Transverse colon (tissue), 4 donors: ENCODE data around the gene AK2. TPM values are rescaled to one million over a fixed set of nuclear protein-coding genes. Genes with fewer than 3 reads are reported as not detected.

ENCODE experiments used
- DNase-seq: peaks from one replicate; pipeline ENCODE4 v3.0.0-alpha.2; 2019
- H3K27ac ChIP-seq, 4 donors: fragments of 200-600 bp; sonication (generic); 2 replicates each; pipeline ENCODE4 v1.5.1; 2016 to 2018; ENCODE audit warnings: inconsistent platforms in 4 of 4
- H3K27me3 ChIP-seq: fragments of 200-600 bp; sonication (generic); 2 replicates; pipeline ENCODE4 v1.5.1; 2017; ENCODE audit warnings: inconsistent platforms
- H3K36me3 ChIP-seq, 4 donors: fragments of 200-600 bp; sonication (generic); 2 replicates each; pipeline ENCODE4 v1.5.1; 2017 to 2019; ENCODE audit warnings: inconsistent platforms in 4 of 4
- H3K4me1 ChIP-seq, 4 donors: fragments of 200-600 bp; sonication (generic); 2 replicates each; pipeline ENCODE4 v1.5.1; 2017 to 2020; ENCODE audit warnings: inconsistent platforms in 4 of 4
- H3K4me3 ChIP-seq, 4 donors: fragments of 200-600 bp; sonication (generic); 1 replicate in 1 of 4; 2 replicates in 3 of 4; pipeline versions ENCODE4 v1.5.1 to v1.6.1; 2017 to 2019; ENCODE audit warnings: inconsistent platforms in 4 of 4
- H3K9me3 ChIP-seq, 2 donors: fragments of 200-600 bp; sonication (generic); 2 replicates each; pipeline ENCODE4 v1.5.1; 2017 to 2019; ENCODE audit warnings: inconsistent platforms in 2 of 2
- EP300 ChIP-seq: sonication (generic); formaldehyde crosslinking; IDR thresholded peaks from one replicate; pipeline ENCODE4 v1.6.1; 2017; ENCODE audit warnings: antibody characterized with exemption, low read depth
- POLR2A ChIP-seq: fragments of 450-650 bp; IDR thresholded peaks from one replicate; pipeline ENCODE4 v1.6.1; 2016; ENCODE audit warnings: antibody characterized with exemption, mild to moderate bottlenecking, moderate library complexity
- POLR2AphosphoS5 ChIP-seq, 3 donors: sonication (generic); formaldehyde crosslinking; IDR thresholded peaks; one replicate each; pipeline ENCODE4 v1.6.1; 2016; ENCODE audit warnings: antibody characterized with exemption in 3 of 3
- WGBS, 2 donors: methylation state at CpG; one replicate each; pipeline ENCODE4 v1.1.5; 2018; ENCODE audit warnings: low coverage in 1 of 2; 5-methylcytosine and 5-hydroxymethylcytosine counted together
- in situ Hi-C, 4 donors: fragments of 200-750 bp; cut with MboI; loops; one replicate each; pipeline versions ENCODE4 v1.15.0 to v1.15.1; 2017; ENCODE audit warnings: low sequenced_read_pairs in 3 of 4, low pct_ligation_motif_present in 1 of 4, low pct_unique_long_range_greater_than_20kb in 1 of 4
- intact Hi-C: fragments of 100-400 bp; cut with DNase I; formaldehyde crosslinking; loops from one replicate; pipeline ENCODE4 v1.15.1; 2023; ENCODE audit warnings: low total_unique reads
- total RNA-seq, 4 donors: library from RNA; depleted of rRNA; stranded (reverse); fragments of >200 nt; gene quantifications; one replicate each; pipeline ENCODE4 v1.1.0, GENCODE V29; 2016
- TF ChIP-seq, protein P1 (sequence below), 5 experiments: fragments of 200-600 bp in 3 of 5; fragments of 450-650 bp in 2 of 5; sonication (generic) in 3 of 5; IDR thresholded peaks; 1 replicate in 2 of 5; 2 replicates in 3 of 5; pipeline ENCODE4 v1.5.1; 2016 to 2017; ENCODE audit warnings: antibody characterized with exemption in 5 of 5, inconsistent platforms in 3 of 5, mild to moderate bottlenecking in 2 of 5, moderate library complexity in 1 of 5

Gene AK2
- total RNA-seq, 4 donors from 2014 or later, result 209 to 296 (median 211) TPM

DNA sequence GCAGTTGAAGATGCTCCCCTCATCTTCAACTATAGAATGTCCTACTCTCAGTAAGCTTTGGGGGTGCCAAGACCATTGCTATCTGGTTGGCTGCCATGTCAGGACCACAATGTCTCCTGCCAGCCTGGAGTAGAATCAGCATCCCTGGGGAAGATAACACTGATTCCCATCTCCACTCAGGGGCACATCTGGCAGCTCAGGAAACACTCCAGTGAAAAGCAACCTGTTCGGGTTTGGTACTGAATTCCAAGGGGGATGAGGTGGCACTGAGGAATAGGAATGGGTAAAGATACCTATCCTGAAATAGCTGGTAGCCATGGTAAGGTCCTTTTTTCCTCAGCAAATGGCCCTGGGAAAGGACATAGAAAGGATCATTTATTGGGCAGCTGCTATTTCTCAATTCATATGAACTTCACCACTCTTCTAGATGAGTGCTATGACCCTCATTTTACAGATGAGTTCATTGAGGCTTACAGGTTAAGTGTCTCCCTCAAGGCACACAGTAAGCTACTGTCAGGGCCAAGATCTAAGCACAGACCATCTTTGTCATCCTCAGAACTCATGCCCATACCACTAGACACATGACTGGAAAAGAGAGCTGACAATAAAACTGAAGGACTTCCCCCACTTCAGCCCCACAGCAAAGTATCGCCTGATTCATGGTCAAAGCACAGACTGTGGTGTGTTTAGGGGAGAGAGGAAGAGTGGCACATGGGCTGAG, 31.4 kb downstream of the AK2 start:
- TF ChIP-seq EP300, result no peak
- no peak for TF ChIP-seq POLR2AphosphoS5 (IDR thresholded peaks at IDR 0.05)
- no peak for TF ChIP-seq POLR2A
- TF ChIP-seq, protein P1, sequence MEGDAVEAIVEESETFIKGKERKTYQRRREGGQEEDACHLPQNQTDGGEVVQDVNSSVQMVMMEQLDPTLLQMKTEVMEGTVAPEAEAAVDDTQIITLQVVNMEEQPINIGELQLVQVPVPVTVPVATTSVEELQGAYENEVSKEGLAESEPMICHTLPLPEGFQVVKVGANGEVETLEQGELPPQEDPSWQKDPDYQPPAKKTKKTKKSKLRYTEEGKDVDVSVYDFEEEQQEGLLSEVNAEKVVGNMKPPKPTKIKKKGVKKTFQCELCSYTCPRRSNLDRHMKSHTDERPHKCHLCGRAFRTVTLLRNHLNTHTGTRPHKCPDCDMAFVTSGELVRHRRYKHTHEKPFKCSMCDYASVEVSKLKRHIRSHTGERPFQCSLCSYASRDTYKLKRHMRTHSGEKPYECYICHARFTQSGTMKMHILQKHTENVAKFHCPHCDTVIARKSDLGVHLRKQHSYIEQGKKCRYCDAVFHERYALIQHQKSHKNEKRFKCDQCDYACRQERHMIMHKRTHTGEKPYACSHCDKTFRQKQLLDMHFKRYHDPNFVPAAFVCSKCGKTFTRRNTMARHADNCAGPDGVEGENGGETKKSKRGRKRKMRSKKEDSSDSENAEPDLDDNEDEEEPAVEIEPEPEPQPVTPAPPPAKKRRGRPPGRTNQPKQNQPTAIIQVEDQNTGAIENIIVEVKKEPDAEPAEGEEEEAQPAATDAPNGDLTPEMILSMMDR (IDR thresholded peaks at IDR 0.05), result no peak
- Histone ChIP-seq H3K27me3 (no peaks in the 10 kb centered on the region), H3K4me1 (peaks cover 0 to 17% (median 6%) of the 10 kb centered on the region in 4 donors), H3K4me3 (no peak overlapping the region), H3K9me3 (no peaks in the 10 kb centered on the region), H3K36me3 (peaks cover 0 to 6% (median 0%) of the 10 kb centered on the region in 4 donors), H3K27ac (no peak overlapping the region)
- intact Hi-C loops (no loop called here), in situ Hi-C loops (loop anchor here in 1 of 4 donors (10.0 kb wide), 1 partner anchor 70 kb away; no protein-coding TSS in a partner anchor)
- no peak for DNase-seq
- WGBS, 2 donors, result 82% methylated on average over 2 of the region's 2 CpGs; no CpG with 5 or more reads in 1 of the 2 donors

DNA sequence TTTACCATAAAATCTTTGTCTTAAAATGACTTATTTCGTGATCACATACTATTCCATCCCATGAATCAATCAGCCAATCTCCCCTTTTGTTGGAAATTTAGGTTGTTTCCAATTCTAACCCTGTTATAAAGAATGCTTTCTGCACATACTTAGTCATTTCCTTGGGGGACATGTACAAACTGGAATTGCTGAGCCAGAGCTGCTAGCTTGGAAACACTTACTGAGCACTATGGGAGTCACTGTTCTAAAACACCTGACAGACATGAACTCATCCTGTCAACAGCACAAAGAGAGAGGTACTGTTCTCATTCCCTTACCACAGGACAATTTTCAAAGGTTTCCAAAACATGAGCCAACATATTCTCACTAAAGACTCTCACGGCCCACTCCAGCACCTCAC, 32.1 kb downstream of the AK2 start:
- intact Hi-C loops, result no loop called here
- peaks cover 0 to 15% (median 6%) of the 10 kb centered on the region in 4 donors for H3K4me1 ChIP-seq
- in situ Hi-C loops, result loop anchor here in 1 of 4 donors (10.0 kb wide), 1 partner anchor 70 kb away; no protein-coding TSS in a partner anchor
- H3K27me3 ChIP-seq, result no peaks in the 10 kb centered on the region
- H3K4me3 ChIP-seq, result no peak overlapping the region
- DNase-seq, result no peak
- H3K9me3 ChIP-seq, result no peaks in the 10 kb centered on the region
- H3K36me3 ChIP-seq, result peaks cover 0 to 6% (median 0%) of the 10 kb centered on the region in 4 donors
- 93 to 100% methylated on average over 1 to 2 of the region's 2 CpGs for WGBS, 2 donors
- no peak overlapping the region for H3K27ac ChIP-seq
- TF ChIP-seq POLR2A (no peak), EP300 (no peak), POLR2AphosphoS5 (IDR thresholded peaks at IDR 0.05) (no peak)
- TF ChIP-seq, protein P1 (IDR thresholded peaks at IDR 0.05), result no peak

DNA sequence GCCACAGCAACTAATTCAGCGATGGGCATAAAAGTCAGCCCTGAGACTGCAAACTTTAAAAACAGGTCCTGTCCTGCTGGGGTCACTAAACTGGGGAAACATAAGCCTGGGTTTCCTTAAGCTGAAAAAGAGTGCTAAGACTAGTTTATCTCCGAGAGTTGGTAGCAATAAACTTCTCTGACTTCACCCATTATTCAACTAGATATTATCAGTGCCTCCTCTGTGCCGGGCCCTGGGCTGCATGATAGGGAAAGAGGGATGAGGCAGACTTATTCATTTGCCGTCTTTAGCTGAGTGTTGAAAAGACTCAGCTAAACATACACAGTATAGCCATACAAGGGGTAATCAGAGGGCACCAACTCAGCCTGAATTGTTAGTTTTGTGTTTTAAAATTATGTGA, 33.0 kb downstream of the AK2 start:
- DNase-seq, result no peak
- no peaks in the 10 kb centered on the region for H3K27me3 ChIP-seq
- WGBS, 2 donors, result 86 to 90% methylated on average over 2 to 4 of the region's 4 CpGs
- intact Hi-C loops (no loop called here), in situ Hi-C loops (loop anchor here in 1 of 4 donors (10.0 kb wide), 1 partner anchor 69 kb away; no protein-coding TSS in a partner anchor)
- H3K4me1 ChIP-seq, result peaks cover 0 to 12% (median 6%) of the 10 kb centered on the region in 4 donors
- no peak overlapping the region for H3K4me3 ChIP-seq
- no peaks in the 10 kb centered on the region for H3K9me3 ChIP-seq
- H3K36me3 ChIP-seq, result peaks cover 0 to 6% (median 0%) of the 10 kb centered on the region in 4 donors
- H3K27ac ChIP-seq, result no peak overlapping the region
- TF ChIP-seq POLR2AphosphoS5 (IDR thresholded peaks at IDR 0.05), result no peak

DNA sequence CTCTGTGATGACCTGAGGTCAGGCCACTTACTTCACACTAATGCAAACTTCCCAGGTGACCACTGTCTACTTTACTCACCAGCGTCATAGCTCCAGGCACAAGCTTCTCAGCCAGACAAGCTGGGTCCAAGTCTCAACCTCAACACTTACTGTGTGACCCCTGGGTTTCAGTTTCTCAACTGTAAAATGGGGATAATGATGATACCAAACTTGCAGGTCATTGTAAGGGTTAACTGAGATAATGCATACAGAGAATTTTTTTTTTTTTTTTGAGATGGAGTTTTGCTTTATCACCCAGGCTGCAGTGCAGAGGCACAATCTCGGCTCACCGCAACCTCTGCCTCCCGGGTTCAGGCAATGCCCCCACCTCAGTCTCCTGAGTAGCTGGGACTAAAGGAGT, 34.7 kb downstream of the AK2 start:
- TF ChIP-seq POLR2A (no peak), EP300 (no peak), POLR2AphosphoS5 (IDR thresholded peaks at IDR 0.05) (no peak)
- TF ChIP-seq, protein P1 (IDR thresholded peaks at IDR 0.05), result no peak
- Histone ChIP-seq H3K4me3 (no peak overlapping the region), H3K27me3 (no peaks in the 10 kb centered on the region), H3K36me3 (no peaks in the 10 kb centered on the region), H3K9me3 (no peaks in the 10 kb centered on the region), H3K4me1 (peaks cover 0 to 13% (median 8%) of the 10 kb centered on the region in 4 donors), H3K27ac (no peak overlapping the region)
- in situ Hi-C loops, result loop anchor here in 1 of 4 donors (10.0 kb wide), 1 partner anchor 67 kb away; no protein-coding TSS in a partner anchor
- intact Hi-C loops, result no loop called here
- DNase-seq, result no peak
- 93% methylated on average over 4 of the region's 4 CpGs; no CpG with 5 or more reads in 1 of the 2 donors for WGBS, 2 donors
